Measurements from ENCODE around the gene CD151.
A peak's percentile ranks its signal among the peaks of the same experiment; 100 is the strongest.

The CD151 gene

GRCh38 chr11:833849-834311 lies 1.1 kb downstream of the CD151 start:
- no peaks in the 10 kb centered on the region for H3K9me3 ChIP-seq
- TF ChIP-seq Cebpa-rat (IDR thresholded peaks at IDR 0.05), result no peak
- H3K4me1 ChIP-seq, result peaks cover 63% of the 10 kb centered on the region
- H3K27me3 ChIP-seq, result peaks cover 58% of the 10 kb centered on the region
- H3K4me3 ChIP-seq, result peak overlapping the region; percentile 79
- H3K27ac ChIP-seq, result no peak overlapping the region
- peaks cover 90% of the 10 kb centered on the region for H4K20me1 ChIP-seq
- H3K4me2 ChIP-seq, result peak overlapping the region; percentile 98
- H3K36me3 ChIP-seq, result peaks cover 27% of the 10 kb centered on the region
- peak overlapping the region; percentile 81; the same call in 1 of the 2 replicates for H3K9ac ChIP-seq

GRCh38 chr11:834371-835316 lies 1.9 kb downstream of the CD151 start:
- Histone ChIP-seq H3K4me2 (peak overlapping the region; percentile 98), H3K9ac (peak overlapping the region; percentile 48; the same call in 1 of the 2 replicates), H4K20me1 (peaks cover 90% of the 10 kb centered on the region), H3K4me3 (no peak overlapping the region), H3K9me3 (no peaks in the 10 kb centered on the region), H3K27me3 (peaks cover 50% of the 10 kb centered on the region), H3K27ac (no peak overlapping the region), H3K36me3 (peaks cover 35% of the 10 kb centered on the region), H3K4me1 (peaks cover 55% of the 10 kb centered on the region)
- TF ChIP-seq Cebpa-rat (IDR thresholded peaks at IDR 0.05), result no peak

DNA sequence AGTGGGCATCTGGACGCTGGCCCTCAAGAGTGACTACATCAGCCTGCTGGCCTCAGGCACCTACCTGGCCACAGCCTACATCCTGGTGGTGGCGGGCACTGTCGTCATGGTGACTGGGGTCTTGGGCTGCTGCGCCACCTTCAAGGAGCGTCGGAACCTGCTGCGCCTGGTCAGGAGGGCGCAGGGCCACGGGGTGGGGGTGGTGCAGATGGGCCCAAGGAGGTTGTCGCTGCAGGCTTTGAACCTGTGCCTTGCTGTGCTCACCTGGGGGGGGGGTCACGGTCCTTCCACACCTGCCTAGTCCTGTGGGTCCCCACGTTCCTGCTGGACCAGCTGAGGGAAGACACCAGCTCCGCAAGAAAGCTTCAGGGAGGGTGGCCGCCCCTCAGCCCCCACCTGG lies 3.5 kb downstream of the CD151 start:
- H3K27me3 ChIP-seq, result peaks cover 34% of the 10 kb centered on the region
- peaks cover 50% of the 10 kb centered on the region for H3K36me3 ChIP-seq
- no peaks in the 10 kb centered on the region for H3K9me3 ChIP-seq
- H3K9ac ChIP-seq, result no peak overlapping the region
- TF ChIP-seq Cebpa-rat (IDR thresholded peaks at IDR 0.05), result no peak
- peaks cover 90% of the 10 kb centered on the region for H4K20me1 ChIP-seq
- H3K4me2 ChIP-seq, result no peak overlapping the region
- no peak overlapping the region for H3K27ac ChIP-seq
- no peak overlapping the region for H3K4me3 ChIP-seq
- peaks cover 49% of the 10 kb centered on the region for H3K4me1 ChIP-seq

GRCh38 chr11:836700-837099 lies 3.9 kb downstream of the CD151 start:
- no peak overlapping the region for H3K4me2 ChIP-seq
- peaks cover 29% of the 10 kb centered on the region for H3K27me3 ChIP-seq
- no peak overlapping the region for H3K9ac ChIP-seq
- no peak overlapping the region for H3K27ac ChIP-seq
- TF ChIP-seq Cebpa-rat (IDR thresholded peaks at IDR 0.05), result no peak
- peaks cover 49% of the 10 kb centered on the region for H3K4me1 ChIP-seq
- peaks cover 90% of the 10 kb centered on the region for H4K20me1 ChIP-seq
- peaks cover 50% of the 10 kb centered on the region for H3K36me3 ChIP-seq
- no peaks in the 10 kb centered on the region for H3K9me3 ChIP-seq
- no peak overlapping the region for H3K4me3 ChIP-seq

GRCh38 chr11:837189-837989 lies 4.6 kb downstream of the CD151 start:
- peaks cover 23% of the 10 kb centered on the region for H3K27me3 ChIP-seq
- H3K9me3 ChIP-seq, result no peaks in the 10 kb centered on the region
- peaks cover 42% of the 10 kb centered on the region for H3K4me1 ChIP-seq
- TF ChIP-seq Cebpa-rat (IDR thresholded peaks at IDR 0.05), result no peak
- no peak overlapping the region for H3K4me3 ChIP-seq
- H3K27ac ChIP-seq, result no peak overlapping the region
- no peak overlapping the region for H3K9ac ChIP-seq
- peaks cover 50% of the 10 kb centered on the region for H3K36me3 ChIP-seq
- peaks cover 90% of the 10 kb centered on the region for H4K20me1 ChIP-seq
- H3K4me2 ChIP-seq, result no peak overlapping the region

GRCh38 chr11:837990-838307 lies 5.2 kb downstream of the CD151 start:
- TF ChIP-seq Cebpa-rat (IDR thresholded peaks at IDR 0.05), result no peak
- Histone ChIP-seq H3K27ac (no peak overlapping the region), H3K9me3 (no peaks in the 10 kb centered on the region), H3K27me3 (peaks cover 20% of the 10 kb centered on the region), H4K20me1 (peaks cover 88% of the 10 kb centered on the region), H3K36me3 (peaks cover 50% of the 10 kb centered on the region), H3K9ac (no peak overlapping the region), H3K4me3 (no peak overlapping the region), H3K4me2 (no peak overlapping the region), H3K4me1 (peaks cover 40% of the 10 kb centered on the region)

- H3K4me3 ChIP-seq, result no peak overlapping the region
- H3K4me2 ChIP-seq, result no peak overlapping the region
- no peak overlapping the region for H3K9ac ChIP-seq
- peaks cover 40% of the 10 kb centered on the region for H3K4me1 ChIP-seq
- no peaks in the 10 kb centered on the region for H3K9me3 ChIP-seq
- H3K27ac ChIP-seq, result no peak overlapping the region
- peaks cover 50% of the 10 kb centered on the region for H3K36me3 ChIP-seq
- TF ChIP-seq Cebpa-rat (IDR thresholded peaks at IDR 0.05), result no peak
- H4K20me1 ChIP-seq, result peaks cover 83% of the 10 kb centered on the region
- peaks cover 15% of the 10 kb centered on the region for H3K27me3 ChIP-seq
These were observed 5.9 kb downstream of the CD151 start for GRCh38 chr11:838441-839279.

DNA sequence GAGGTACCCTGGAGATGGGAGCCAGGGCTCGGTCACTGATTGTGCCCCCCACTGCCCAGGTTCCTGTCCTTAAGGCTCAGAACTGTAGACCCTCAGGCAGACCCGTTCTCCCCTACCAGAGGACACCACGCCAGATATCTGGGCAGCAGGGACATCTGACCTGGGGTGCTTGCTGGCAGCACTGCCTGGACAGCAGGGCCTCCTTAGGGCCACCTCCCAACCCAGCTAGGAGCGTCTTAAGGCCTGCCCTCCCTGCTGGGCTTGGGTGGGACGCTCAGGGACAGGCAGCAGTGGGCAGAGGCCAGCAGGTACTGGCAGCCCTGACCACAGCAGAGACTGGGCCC lies 6.5 kb downstream of the CD151 start:
- no peak overlapping the region for H3K9ac ChIP-seq
- peaks cover 9% of the 10 kb centered on the region for H3K27me3 ChIP-seq
- H3K4me3 ChIP-seq, result no peak overlapping the region
- no peaks in the 10 kb centered on the region for H3K9me3 ChIP-seq
- peaks cover 50% of the 10 kb centered on the region for H3K36me3 ChIP-seq
- TF ChIP-seq Cebpa-rat (IDR thresholded peaks at IDR 0.05), result no peak
- no peak overlapping the region for H3K27ac ChIP-seq
- H3K4me2 ChIP-seq, result no peak overlapping the region
- H3K4me1 ChIP-seq, result peaks cover 40% of the 10 kb centered on the region
- peaks cover 77% of the 10 kb centered on the region for H4K20me1 ChIP-seq

- Histone ChIP-seq H3K36me3 (peaks cover 50% of the 10 kb centered on the region), H3K4me3 (no peak overlapping the region)
These were observed 7.3 kb downstream of the CD151 start for GRCh38 chr11:839875-840617.

More at GRCh38 chr11:839875-840617, 7.3 kb downstream of the CD151 start:
- H3K4me1 ChIP-seq, result peaks cover 38% of the 10 kb centered on the region
- H3K4me2 ChIP-seq, result peak overlapping the region; percentile 98
- H3K9me3 ChIP-seq, result no peaks in the 10 kb centered on the region
- peaks cover 73% of the 10 kb centered on the region for H4K20me1 ChIP-seq
- H3K27me3 ChIP-seq, result peaks cover 1% of the 10 kb centered on the region
- no peak overlapping the region for H3K27ac ChIP-seq
- peak overlapping the region; percentile 98 for H3K9ac ChIP-seq
- no peak for TF ChIP-seq Cebpa-rat (IDR thresholded peaks at IDR 0.05)

Data from BLaER1 (cell line).